HepG2 (cell line): ENCODE results near the gene FAM222B. TPM values are rescaled to one million over a fixed set of nuclear protein-coding genes. Genes with fewer than 3 reads are reported as not detected.

Experiments used
- HNRNPL ChIP-seq: fragments of 200-400 bp; formaldehyde crosslinking; IDR thresholded peaks from 2 replicates; pipeline ENCODE4 v1.6.1; 2017; ENCODE audit warnings: mild to moderate bottlenecking, low read depth, low read length
- MTA3 ChIP-seq: sonication (generic); formaldehyde crosslinking; IDR thresholded peaks from 2 replicates; pipeline ENCODE4 v1.4.0; 2020; ENCODE audit warnings: missing genetic modification reagents
- POGZ ChIP-seq: sonication (generic); formaldehyde crosslinking; IDR thresholded peaks from 2 replicates; pipeline ENCODE4 v1.4.0; 2020; ENCODE audit warnings: mild to moderate bottlenecking, missing genetic modification reagents
- RELA ChIP-seq: sonication (generic); formaldehyde crosslinking; IDR thresholded peaks from 2 replicates; pipeline ENCODE4 v1.4.0; 2020; ENCODE audit warnings: missing genetic modification reagents
- SOX13 ChIP-seq, 3 experiments: fragments of 450-650 bp in 1 of 3; sonication (generic) in 1 of 3; formaldehyde crosslinking in 1 of 3; IDR thresholded peaks in 2 of 3; conservative IDR thresholded peaks in 1 of 3; 2 replicates each; pipeline versions ENCODE4 v1.5.0 to v1.6.1; 2016 to 2020; ENCODE audit warnings: antibody characterized with exemption in 1 of 3, mild to moderate bottlenecking in 1 of 3, missing compliant biosample characterization in 1 of 3, missing genetic modification reagents in 1 of 3, moderate library complexity in 1 of 3
- SRSF4 ChIP-seq: fragments of 200-400 bp; formaldehyde crosslinking; IDR thresholded peaks from one replicate; pipeline ENCODE4 v1.6.1; 2018; ENCODE audit warnings: mild to moderate bottlenecking, low read depth, low read length, moderate library complexity; ENCODE audit not compliant: poor library complexity, severe bottlenecking
- TBL1XR1 ChIP-seq: fragments of 150-350 bp; IDR thresholded peaks from 2 replicates; pipeline ENCODE4 v1.6.1; 2014; ENCODE audit warnings: borderline replicate concordance, low read length; ENCODE audit not compliant: partially characterized antibody
- YEATS4 ChIP-seq: sonication (generic); formaldehyde crosslinking; IDR thresholded peaks from 2 replicates; pipeline ENCODE4 v1.4.0; 2020; ENCODE audit warnings: missing genetic modification reagents, borderline replicate concordance
- ZBTB21 ChIP-seq: sonication (generic); formaldehyde crosslinking; IDR thresholded peaks from 2 replicates; pipeline ENCODE4 v1.4.0; 2020; ENCODE audit warnings: missing genetic modification reagents
- ZBTB7B ChIP-seq: sonication (generic); formaldehyde crosslinking; IDR thresholded peaks from 2 replicates; pipeline ENCODE4 v1.4.0; 2020; ENCODE audit warnings: missing genetic modification reagents
- ZNF510 ChIP-seq: sonication (generic); formaldehyde crosslinking; IDR thresholded peaks from 2 replicates; pipeline ENCODE4 v1.4.0; 2020; ENCODE audit warnings: low read depth, mild to moderate bottlenecking, missing genetic modification reagents
- ZNF543 ChIP-seq: sonication (generic); formaldehyde crosslinking; IDR thresholded peaks from 2 replicates; pipeline ENCODE4 v1.4.0; 2020; ENCODE audit warnings: mild to moderate bottlenecking, missing genetic modification reagents
- ZNF598 ChIP-seq: sonication (generic); formaldehyde crosslinking; IDR thresholded peaks from 2 replicates; pipeline ENCODE4 v1.5.1; 2020; ENCODE audit warnings: mild to moderate bottlenecking, missing genetic modification reagents, borderline replicate concordance
- ZNF766 ChIP-seq: sonication (generic); formaldehyde crosslinking; IDR thresholded peaks from 2 replicates; pipeline ENCODE4 v1.5.0; 2020; ENCODE audit warnings: missing genetic modification reagents, borderline replicate concordance
- ZNF816 ChIP-seq: sonication (generic); formaldehyde crosslinking; IDR thresholded peaks from 2 replicates; pipeline ENCODE4 v1.8.0; 2022; ENCODE audit warnings: missing genetic modification reagents, mild to moderate bottlenecking, borderline replicate concordance
- polyA plus RNA-seq, 8 experiments: library from polyadenylated mRNA; depleted of rRNA in 3 of 8; stranded (reverse) in 7 of 8; unstranded in 1 of 8; fragments of >200 nt; fragmentation: Illumina TruSeq in 4 of 8; extraction: Trizol in 4 of 8; gene quantifications; 2 replicates each; pipeline versions ENCODE4 v1.2.1 to v1.2.3, GENCODE V29; 2011 to 2016; ENCODE audit warnings: low read depth in 4 of 8, missing spikeins in 1 of 8, mixed read lengths in 1 of 8; ENCODE audit not compliant: insufficient read depth in 1 of 8
- total RNA-seq, 5 experiments: library from RNA; depleted of rRNA; stranded (reverse); fragments of >200 nt; fragmentation: Illumina TruSeq; extraction: Trizol; gene quantifications; 2 replicates each; pipeline ENCODE4 v1.2.3, GENCODE V29; 2016; ENCODE audit warnings: low read depth in 1 of 5
- TF ChIP-seq, protein P1 (sequence below): sonication (generic); formaldehyde crosslinking; IDR thresholded peaks from 2 replicates; pipeline ENCODE4 v1.8.1; 2022; ENCODE audit warnings: mild to moderate bottlenecking, missing genetic modification reagents
- TF ChIP-seq, protein P2 (sequence below): sonication (generic); formaldehyde crosslinking; IDR thresholded peaks from 2 replicates; pipeline ENCODE4 v1.5.0; 2020; ENCODE audit warnings: mild to moderate bottlenecking, missing genetic modification reagents
- TF ChIP-seq, protein P3 (sequence below): sonication (generic); formaldehyde crosslinking; IDR thresholded peaks from 2 replicates; pipeline ENCODE4 v1.9.0; 2021; ENCODE audit warnings: mild to moderate bottlenecking, missing genetic modification reagents

FAM222B gene
- total and polyA plus RNA-seq, 2 of the 13 experiments (the other 11 are each of a cell fraction or from before 2014, with no cell fraction given), result 3.5 to 7.3 TPM

DNA sequence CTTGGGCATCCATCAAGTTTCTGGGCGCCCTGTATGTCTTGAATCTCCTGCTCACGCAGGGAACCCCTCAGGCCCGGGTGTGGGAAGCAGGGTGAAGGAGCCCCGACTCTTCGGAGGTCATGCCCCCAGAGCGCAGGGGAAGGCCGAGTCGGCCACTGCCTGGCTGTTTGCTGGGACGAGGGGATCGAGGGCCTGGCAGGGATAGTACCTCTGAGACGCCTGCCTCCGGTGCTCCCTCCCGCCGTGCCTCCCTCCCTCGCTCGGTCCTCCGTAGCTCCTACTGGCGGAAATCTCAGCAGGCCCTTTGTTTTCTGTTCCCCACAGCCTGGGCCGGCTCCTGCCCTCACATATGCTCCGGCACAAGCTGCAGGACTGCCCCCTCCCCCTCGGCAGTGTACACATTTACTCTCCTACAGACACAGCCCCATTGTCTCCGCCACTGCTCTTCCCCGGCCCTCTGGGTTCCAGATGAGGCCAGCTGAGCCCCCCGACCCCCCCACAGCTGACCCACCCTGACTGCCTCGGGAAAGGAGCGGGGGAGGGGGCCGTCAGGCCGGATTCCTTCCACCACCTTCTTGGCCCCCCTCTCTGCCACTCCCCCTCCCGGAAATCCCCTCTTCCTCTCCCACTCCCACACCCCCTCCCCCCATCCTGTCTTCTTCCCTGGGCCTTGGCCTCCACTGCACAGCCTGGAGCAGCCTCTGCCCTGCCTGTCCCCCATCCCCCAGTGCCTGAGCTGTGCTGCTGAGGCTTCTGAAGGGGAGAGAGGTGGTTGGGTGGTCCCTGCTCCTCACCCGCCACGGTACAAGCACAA, 97.4 kb downstream of the FAM222B start (continued):
- no peak for TF ChIP-seq ZNF510 (CRISPR knock-in tag)
- TF ChIP-seq ZBTB21 (CRISPR knock-in tag), result no peak
- TF ChIP-seq ZNF598, result no peak; the same call in 1 of the 2 replicates
- peak; percentile 58; the same call in 1 of the 2 replicates for TF ChIP-seq ZBTB7B
- TF ChIP-seq, protein P1, sequence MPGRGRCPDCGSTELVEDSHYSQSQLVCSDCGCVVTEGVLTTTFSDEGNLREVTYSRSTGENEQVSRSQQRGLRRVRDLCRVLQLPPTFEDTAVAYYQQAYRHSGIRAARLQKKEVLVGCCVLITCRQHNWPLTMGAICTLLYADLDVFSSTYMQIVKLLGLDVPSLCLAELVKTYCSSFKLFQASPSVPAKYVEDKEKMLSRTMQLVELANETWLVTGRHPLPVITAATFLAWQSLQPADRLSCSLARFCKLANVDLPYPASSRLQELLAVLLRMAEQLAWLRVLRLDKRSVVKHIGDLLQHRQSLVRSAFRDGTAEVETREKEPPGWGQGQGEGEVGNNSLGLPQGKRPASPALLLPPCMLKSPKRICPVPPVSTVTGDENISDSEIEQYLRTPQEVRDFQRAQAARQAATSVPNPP, result no peak
- no peak for TF ChIP-seq TBL1XR1
- TF ChIP-seq POGZ, result no peak
- peak; percentile 29; the same call in 1 of the 2 replicates for TF ChIP-seq YEATS4 (CRISPR knock-in tag)
- no peak for TF ChIP-seq ZNF766 (CRISPR knock-in tag)
- no peak; the same call in 1 of the 2 replicates for TF ChIP-seq RELA (CRISPR knock-in tag)
- TF ChIP-seq MTA3, result no peak
- TF ChIP-seq SRSF4, result no peak
- TF ChIP-seq, protein P2, sequence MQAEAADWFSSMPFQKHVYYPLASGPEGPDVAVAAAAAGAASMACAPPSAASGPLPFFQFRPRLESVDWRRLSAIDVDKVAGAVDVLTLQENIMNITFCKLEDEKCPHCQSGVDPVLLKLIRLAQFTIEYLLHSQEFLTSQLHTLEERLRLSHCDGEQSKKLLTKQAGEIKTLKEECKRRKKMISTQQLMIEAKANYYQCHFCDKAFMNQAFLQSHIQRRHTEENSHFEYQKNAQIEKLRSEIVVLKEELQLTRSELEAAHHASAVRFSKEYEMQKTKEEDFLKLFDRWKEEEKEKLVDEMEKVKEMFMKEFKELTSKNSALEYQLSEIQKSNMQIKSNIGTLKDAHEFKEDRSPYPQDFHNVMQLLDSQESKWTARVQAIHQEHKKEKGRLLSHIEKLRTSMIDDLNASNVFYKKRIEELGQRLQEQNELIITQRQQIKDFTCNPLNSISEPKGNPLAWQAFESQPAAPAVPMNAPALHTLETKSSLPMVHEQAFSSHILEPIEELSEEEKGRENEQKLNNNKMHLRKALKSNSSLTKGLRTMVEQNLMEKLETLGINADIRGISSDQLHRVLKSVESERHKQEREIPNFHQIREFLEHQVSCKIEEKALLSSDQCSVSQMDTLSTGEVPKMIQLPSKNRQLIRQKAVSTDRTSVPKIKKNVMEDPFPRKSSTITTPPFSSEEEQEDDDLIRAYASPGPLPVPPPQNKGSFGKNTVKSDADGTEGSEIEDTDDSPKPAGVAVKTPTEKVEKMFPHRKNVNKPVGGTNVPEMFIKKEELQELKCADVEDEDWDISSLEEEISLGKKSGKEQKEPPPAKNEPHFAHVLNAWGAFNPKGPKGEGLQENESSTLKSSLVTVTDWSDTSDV (CRISPR knock-in tag), result peak; percentile 32; the same call in 1 of the 2 replicates
- TF ChIP-seq ZNF543 (CRISPR knock-in tag), result peak; percentile 43; the same call in 1 of the 2 replicates
- TF ChIP-seq ZNF816, result no peak
- TF ChIP-seq, protein P3, sequence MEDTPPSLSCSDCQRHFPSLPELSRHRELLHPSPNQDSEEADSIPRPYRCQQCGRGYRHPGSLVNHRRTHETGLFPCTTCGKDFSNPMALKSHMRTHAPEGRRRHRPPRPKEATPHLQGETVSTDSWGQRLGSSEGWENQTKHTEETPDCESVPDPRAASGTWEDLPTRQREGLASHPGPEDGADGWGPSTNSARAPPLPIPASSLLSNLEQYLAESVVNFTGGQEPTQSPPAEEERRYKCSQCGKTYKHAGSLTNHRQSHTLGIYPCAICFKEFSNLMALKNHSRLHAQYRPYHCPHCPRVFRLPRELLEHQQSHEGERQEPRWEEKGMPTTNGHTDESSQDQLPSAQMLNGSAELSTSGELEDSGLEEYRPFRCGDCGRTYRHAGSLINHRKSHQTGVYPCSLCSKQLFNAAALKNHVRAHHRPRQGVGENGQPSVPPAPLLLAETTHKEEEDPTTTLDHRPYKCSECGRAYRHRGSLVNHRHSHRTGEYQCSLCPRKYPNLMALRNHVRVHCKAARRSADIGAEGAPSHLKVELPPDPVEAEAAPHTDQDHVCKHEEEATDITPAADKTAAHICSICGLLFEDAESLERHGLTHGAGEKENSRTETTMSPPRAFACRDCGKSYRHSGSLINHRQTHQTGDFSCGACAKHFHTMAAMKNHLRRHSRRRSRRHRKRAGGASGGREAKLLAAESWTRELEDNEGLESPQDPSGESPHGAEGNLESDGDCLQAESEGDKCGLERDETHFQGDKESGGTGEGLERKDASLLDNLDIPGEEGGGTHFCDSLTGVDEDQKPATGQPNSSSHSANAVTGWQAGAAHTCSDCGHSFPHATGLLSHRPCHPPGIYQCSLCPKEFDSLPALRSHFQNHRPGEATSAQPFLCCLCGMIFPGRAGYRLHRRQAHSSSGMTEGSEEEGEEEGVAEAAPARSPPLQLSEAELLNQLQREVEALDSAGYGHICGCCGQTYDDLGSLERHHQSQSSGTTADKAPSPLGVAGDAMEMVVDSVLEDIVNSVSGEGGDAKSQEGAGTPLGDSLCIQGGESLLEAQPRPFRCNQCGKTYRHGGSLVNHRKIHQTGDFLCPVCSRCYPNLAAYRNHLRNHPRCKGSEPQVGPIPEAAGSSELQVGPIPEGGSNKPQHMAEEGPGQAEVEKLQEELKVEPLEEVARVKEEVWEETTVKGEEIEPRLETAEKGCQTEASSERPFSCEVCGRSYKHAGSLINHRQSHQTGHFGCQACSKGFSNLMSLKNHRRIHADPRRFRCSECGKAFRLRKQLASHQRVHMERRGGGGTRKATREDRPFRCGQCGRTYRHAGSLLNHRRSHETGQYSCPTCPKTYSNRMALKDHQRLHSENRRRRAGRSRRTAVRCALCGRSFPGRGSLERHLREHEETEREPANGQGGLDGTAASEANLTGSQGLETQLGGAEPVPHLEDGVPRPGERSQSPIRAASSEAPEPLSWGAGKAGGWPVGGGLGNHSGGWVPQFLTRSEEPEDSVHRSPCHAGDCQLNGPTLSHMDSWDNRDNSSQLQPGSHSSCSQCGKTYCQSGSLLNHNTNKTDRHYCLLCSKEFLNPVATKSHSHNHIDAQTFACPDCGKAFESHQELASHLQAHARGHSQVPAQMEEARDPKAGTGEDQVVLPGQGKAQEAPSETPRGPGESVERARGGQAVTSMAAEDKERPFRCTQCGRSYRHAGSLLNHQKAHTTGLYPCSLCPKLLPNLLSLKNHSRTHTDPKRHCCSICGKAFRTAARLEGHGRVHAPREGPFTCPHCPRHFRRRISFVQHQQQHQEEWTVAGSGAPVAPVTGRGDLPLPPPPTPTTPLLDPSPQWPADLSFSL (CRISPR knock-in tag), result no peak
- peak; percentile 72; the same call in 1 of the 2 replicates for TF ChIP-seq HNRNPL
- no peak for TF ChIP-seq SOX13 (IDR thresholded peaks at IDR 0.05)
- peak in 1 of 2 experiments; percentile 80; a peak in 2 of 4 replicates for TF ChIP-seq SOX13 (CRISPR knock-in tag; conservative IDR thresholded peaks at IDR 0.05 in 1 of 2, IDR thresholded peaks at IDR 0.05 in 1 of 2)
